Caco-2 (cell line): ENCODE measurements around the gene RCC2. TPM values are rescaled to one million over a fixed set of nuclear protein-coding genes. Genes with fewer than 3 reads are reported as not detected.

Experiments used
- BruUV-seq: library from RNA; stranded (reverse); fragments of 400-500 nt; replicated peaks from 2 replicates; lab custom pipeline; 2021; lab: Mats Ljungman, UMichigan
- CTCF ChIA-PET: fragments of 300-600 bp; sonication (Branson Sonifier 250); formaldehyde crosslinking; loops from one replicate; lab custom pipeline; 2022; ENCODE audit warnings: antibody characterized with exemption; lab: Charles Lee
- POLR2A ChIA-PET: fragments of 300-600 bp; sonication (Branson Sonifier 250); formaldehyde crosslinking; loops from one replicate; lab custom pipeline; 2022; ENCODE audit warnings: antibody characterized with exemption; lab: Charles Lee
- DNase-seq, 2 experiments: peaks; one replicate each; pipeline versions ENCODE4 v3.0.0 to v3.0.0-alpha.2; 2020 to 2022
- H3K27me3 ChIP-seq: replicated peaks from 2 replicates; pipeline ENCODE4 v1.6.0; 2011; ENCODE audit warnings: low read length; ENCODE audit not compliant: control insufficient read depth, insufficient read depth
- H3K36me3 ChIP-seq: 2 replicates; pipeline ENCODE4 v1.5.1; 2011; ENCODE audit warnings: low read length; ENCODE audit not compliant: control insufficient read depth, insufficient read depth
- H3K4me1 ChIP-seq: fragments of 250-450 bp; sonication (Bioruptor Pico); 2 replicates; pipeline ENCODE4 v1.5.1; 2020; ENCODE audit warnings: mild to moderate bottlenecking
- H3K4me3 ChIP-seq: 2 replicates; pipeline ENCODE4 v1.5.1; 2011; ENCODE audit warnings: low read depth, mild to moderate bottlenecking, control low read depth, low read length
- H3K9me3 ChIP-seq: fragments of 250-450 bp; sonication (Bioruptor Pico); 2 replicates; pipeline ENCODE4 v1.5.1; 2020; ENCODE audit warnings: mild to moderate bottlenecking, moderate library complexity
- H3K27ac Mint-ChIP-seq: one replicate; pipeline ENCODE4 v1.8.0; 2022; ENCODE audit warnings: mixed read lengths; ENCODE audit not compliant: unreplicated experiment
- H3K27me3 Mint-ChIP-seq: one replicate; pipeline ENCODE4 v1.8.0; 2022; ENCODE audit warnings: mixed read lengths; ENCODE audit not compliant: insufficient read depth, unreplicated experiment
- H3K36me3 Mint-ChIP-seq: one replicate; pipeline ENCODE4 v1.8.0; 2022; ENCODE audit warnings: mild to moderate bottlenecking, mixed read lengths; ENCODE audit not compliant: insufficient read depth, unreplicated experiment
- H3K4me1 Mint-ChIP-seq: one replicate; pipeline ENCODE4 v1.8.0; 2022; ENCODE audit warnings: low read depth, mixed read lengths; ENCODE audit not compliant: unreplicated experiment
- H3K4me3 Mint-ChIP-seq: one replicate; pipeline ENCODE4 v1.8.0; 2022; ENCODE audit warnings: mild to moderate bottlenecking, moderate library complexity, mixed read lengths; ENCODE audit not compliant: unreplicated experiment
- H3K9me3 Mint-ChIP-seq: one replicate; pipeline ENCODE4 v1.8.0; 2022; ENCODE audit warnings: mixed read lengths; ENCODE audit not compliant: unreplicated experiment
- intact Hi-C: fragments of 100-400 bp; cut with micrococcal nuclease; formaldehyde crosslinking; loops from one replicate; pipeline ENCODE4 v1.10.0; 2022; ENCODE audit not compliant: unreplicated experiment
- total RNA-seq: library from RNA; stranded (reverse); gene quantifications from 2 replicates; pipeline ENCODE4 v1.2.3, GENCODE V29; 2022
- TF ChIP-seq, protein P1 (sequence below), 2 experiments: fragments of 200-600 bp in 1 of 2; IDR thresholded peaks; 1 replicate in 1 of 2; 2 replicates in 1 of 2; pipeline versions ENCODE4 v1.5.1 to v1.8.0; 2011 to 2022; ENCODE audit warnings: antibody characterized with exemption in 1 of 2, control low read depth in 1 of 2, inconsistent platforms in 1 of 2, low read depth in 1 of 2, low read length in 1 of 2, mild to moderate bottlenecking in 1 of 2, moderate library complexity in 1 of 2; ENCODE audit not compliant: insufficient read depth in 1 of 2, severe bottlenecking in 1 of 2, unreplicated experiment in 1 of 2

The RCC2 gene
- total RNA-seq, 1 experiment from 2014 or later: 103 TPM

DNA sequence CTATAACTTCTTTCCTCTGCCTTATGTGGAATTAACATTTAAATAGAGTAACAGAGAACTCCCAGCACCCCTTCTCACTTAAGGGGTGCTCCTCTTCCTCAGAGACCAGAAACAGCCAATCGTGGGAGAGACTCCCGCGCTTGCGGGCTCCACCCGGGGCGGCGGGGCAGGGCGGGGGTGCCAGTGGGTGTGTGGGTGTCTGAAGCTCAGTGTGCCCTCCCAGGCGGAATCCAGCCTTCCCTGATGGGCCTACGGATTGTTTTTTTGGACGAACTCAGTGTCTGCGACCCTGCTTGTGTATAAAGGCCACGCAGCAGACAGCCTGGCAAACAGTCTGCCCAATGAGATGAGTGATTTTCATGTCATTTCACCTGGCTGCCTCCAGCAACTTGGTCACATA lies 6.2 kb downstream of the RCC2 start:
- H3K27me3 Mint-ChIP-seq: no peaks in the 10 kb centered on the region
- H3K4me3 Mint-ChIP-seq: no peak overlapping the region
- peaks cover 1% of the 10 kb centered on the region; the same call in 1 of the 2 replicates for H3K36me3 ChIP-seq
- TF ChIP-seq, protein P1, sequence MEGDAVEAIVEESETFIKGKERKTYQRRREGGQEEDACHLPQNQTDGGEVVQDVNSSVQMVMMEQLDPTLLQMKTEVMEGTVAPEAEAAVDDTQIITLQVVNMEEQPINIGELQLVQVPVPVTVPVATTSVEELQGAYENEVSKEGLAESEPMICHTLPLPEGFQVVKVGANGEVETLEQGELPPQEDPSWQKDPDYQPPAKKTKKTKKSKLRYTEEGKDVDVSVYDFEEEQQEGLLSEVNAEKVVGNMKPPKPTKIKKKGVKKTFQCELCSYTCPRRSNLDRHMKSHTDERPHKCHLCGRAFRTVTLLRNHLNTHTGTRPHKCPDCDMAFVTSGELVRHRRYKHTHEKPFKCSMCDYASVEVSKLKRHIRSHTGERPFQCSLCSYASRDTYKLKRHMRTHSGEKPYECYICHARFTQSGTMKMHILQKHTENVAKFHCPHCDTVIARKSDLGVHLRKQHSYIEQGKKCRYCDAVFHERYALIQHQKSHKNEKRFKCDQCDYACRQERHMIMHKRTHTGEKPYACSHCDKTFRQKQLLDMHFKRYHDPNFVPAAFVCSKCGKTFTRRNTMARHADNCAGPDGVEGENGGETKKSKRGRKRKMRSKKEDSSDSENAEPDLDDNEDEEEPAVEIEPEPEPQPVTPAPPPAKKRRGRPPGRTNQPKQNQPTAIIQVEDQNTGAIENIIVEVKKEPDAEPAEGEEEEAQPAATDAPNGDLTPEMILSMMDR (IDR thresholded peaks at IDR 0.05; ENCODE audit: insufficient read depth in 1 of 2, low read depth in 1 of 2, low read length in 1 of 2, severe bottlenecking in 1 of 2, unreplicated experiment in 1 of 2): no peak
- no peak for DNase-seq
- H3K9me3 Mint-ChIP-seq: no peaks in the 10 kb centered on the region
- no peaks in the 10 kb centered on the region for H3K4me1 ChIP-seq
- no peak overlapping the region for H3K4me3 ChIP-seq
- ChIA-PET POLR2A (no interaction called here), CTCF (interaction anchor here (0.6 kb wide), 1 partner anchor 205 kb away, joined by 3 read pairs; no protein-coding TSS in a partner anchor)
- H3K9me3 ChIP-seq: no peaks in the 10 kb centered on the region
- H3K36me3 Mint-ChIP-seq: peaks cover 58% of the 10 kb centered on the region
- H3K27me3 ChIP-seq: no peaks in the 10 kb centered on the region
- BruUV-seq: no TSS peak
- no peaks in the 10 kb centered on the region for H3K4me1 Mint-ChIP-seq
- no peak overlapping the region for H3K27ac Mint-ChIP-seq
- intact Hi-C loops: no loop called here

DNA sequence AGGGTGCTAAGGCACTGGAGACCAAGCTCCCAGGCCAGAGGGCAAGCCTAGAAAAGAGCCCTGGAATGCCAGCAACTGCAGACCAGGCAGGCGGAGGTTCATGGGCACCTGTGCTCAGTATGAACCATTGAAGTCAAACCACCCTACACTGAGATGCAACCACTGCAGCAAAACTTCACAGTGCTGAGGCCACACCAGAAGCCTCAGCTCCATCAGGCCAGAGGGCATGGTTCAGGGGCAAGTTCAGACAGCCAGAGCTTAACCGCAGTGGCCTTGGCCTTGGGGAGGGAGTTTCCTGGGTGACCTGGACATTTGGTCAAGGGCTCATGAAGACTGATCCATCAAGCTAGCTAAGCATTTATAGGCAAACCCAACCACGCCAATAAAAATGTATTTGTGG lies 7.1 kb downstream of the RCC2 start:
- intact Hi-C loops: no loop called here
- TF ChIP-seq, protein P1 (IDR thresholded peaks at IDR 0.05; ENCODE audit: insufficient read depth in 1 of 2, low read depth in 1 of 2, low read length in 1 of 2, severe bottlenecking in 1 of 2, unreplicated experiment in 1 of 2): no peak

DNA sequence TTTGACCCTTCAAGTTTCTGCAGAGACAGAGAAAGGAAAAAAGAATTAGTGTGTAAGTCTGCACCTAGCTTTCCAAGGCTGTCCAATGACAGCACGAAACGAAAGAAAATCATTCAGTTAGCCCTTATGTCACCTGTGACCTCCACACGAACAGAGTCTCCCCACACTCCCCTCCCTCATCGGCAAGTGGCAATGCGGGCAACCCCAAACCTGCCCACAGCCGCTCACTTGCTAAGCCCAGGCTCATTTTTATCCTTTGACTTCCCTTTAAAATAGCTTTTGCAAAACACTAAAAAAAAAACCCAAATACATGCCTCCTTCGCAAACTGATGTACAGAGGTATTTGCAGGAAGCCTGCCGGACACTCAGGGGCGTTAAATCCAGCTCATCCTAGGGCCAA lies 10.3 kb downstream of the RCC2 start:
- H3K27ac Mint-ChIP-seq: no peak overlapping the region
- intact Hi-C loops: no loop called here
- DNase-seq: no peak
- H3K4me1 Mint-ChIP-seq: no peaks in the 10 kb centered on the region
- H3K9me3 Mint-ChIP-seq: no peaks in the 10 kb centered on the region
- BruUV-seq: no TSS peak
- Histone ChIP-seq H3K4me1 (no peaks in the 10 kb centered on the region), H3K4me3 (no peak overlapping the region), H3K27me3 (no peaks in the 10 kb centered on the region), H3K36me3 (0 out of 2 replicates have a peak, but pooled peaks cover 1% of the 10 kb centered on the region), H3K9me3 (no peaks in the 10 kb centered on the region)
- TF ChIP-seq, protein P1 (IDR thresholded peaks at IDR 0.05; ENCODE audit: insufficient read depth in 1 of 2, low read depth in 1 of 2, low read length in 1 of 2, severe bottlenecking in 1 of 2, unreplicated experiment in 1 of 2): no peak
- H3K27me3 Mint-ChIP-seq: no peaks in the 10 kb centered on the region
- POLR2A ChIA-PET: no interaction called here
- H3K36me3 Mint-ChIP-seq: peaks cover 68% of the 10 kb centered on the region
- CTCF ChIA-PET: no interaction called here
- H3K4me3 Mint-ChIP-seq: no peak overlapping the region

More for the DNA sequence above, 7.1 kb downstream of the RCC2 start:
- CTCF ChIA-PET: interaction anchor here (0.6 kb wide), 1 partner anchor 205 kb away, joined by 3 read pairs; no protein-coding TSS in a partner anchor
- H3K9me3 ChIP-seq: no peaks in the 10 kb centered on the region
- Mint-ChIP-seq H3K27ac (no peak overlapping the region), H3K4me1 (no peaks in the 10 kb centered on the region), H3K36me3 (peaks cover 62% of the 10 kb centered on the region), H3K9me3 (no peaks in the 10 kb centered on the region), H3K27me3 (no peaks in the 10 kb centered on the region), H3K4me3 (no peak overlapping the region)
- H3K36me3 ChIP-seq: peaks cover 1% of the 10 kb centered on the region; the same call in 1 of the 2 replicates
- no peaks in the 10 kb centered on the region for H3K4me1 ChIP-seq
- no TSS peak for BruUV-seq
- DNase-seq: no peak
- no peak overlapping the region for H3K4me3 ChIP-seq
- POLR2A ChIA-PET: no interaction called here
- no peaks in the 10 kb centered on the region for H3K27me3 ChIP-seq
